T-cell (primary cell): ENCODE data around the gene PRSS48. TPM values are rescaled to one million over a fixed set of nuclear protein-coding genes. Genes with fewer than 3 reads are reported as not detected.

Source experiments
- ATAC-seq, 4 experiments: fragments of 200-7000 bp in 3 of 4; fragments of 150-1000 bp in 1 of 4; cut with Tn5 transposase; replicated peaks in 1 of 4; 1 replicate in 3 of 4; 2 replicates in 1 of 4; pipeline ENCODE4 v1.10.0; 2021; ENCODE audit warnings: moderate library complexity in 3 of 4, mild to moderate bottlenecking in 2 of 4, moderate number of reproducible peaks in 1 of 4
- CTCF ChIA-PET, 2 donors: fragments of 300-600 bp; sonication (Branson Sonifier 250); formaldehyde crosslinking; loops; one replicate each; lab custom pipeline; 2022; ENCODE audit warnings: antibody characterized with exemption in 2 of 2; lab: Charles Lee
- POLR2A ChIA-PET, 2 donors: fragments of 300-600 bp; sonication (Branson Sonifier 250); formaldehyde crosslinking; loops; one replicate each; lab custom pipeline; 2022; ENCODE audit warnings: antibody characterized with exemption in 2 of 2; lab: Charles Lee
- DNase-seq, 35 experiments: peaks; one replicate each; pipeline versions ENCODE4 v3.0.0 to v3.0.0-alpha.2; 2013 to 2023
- H3K27ac ChIP-seq: one replicate; pipeline ENCODE4 v1.5.1; 2013; ENCODE audit warnings: low read length
- H3K27me3 ChIP-seq, 2 experiments: replicated peaks in 1 of 2; 1 replicate in 1 of 2; 2 replicates in 1 of 2; pipeline versions ENCODE4 v1.6.1 to v1.7.0; 2013; ENCODE audit warnings: low read length in 1 of 2, mixed read lengths in 1 of 2; ENCODE audit not compliant: control insufficient read depth in 2 of 2, insufficient read depth in 2 of 2; ENCODE audit errors: extremely low read depth in 1 of 2
- H3K36me3 ChIP-seq, 2 donors: 1 replicate in 1 of 2; 2 replicates in 1 of 2; pipeline versions ENCODE4 v1.6.1 to v1.7.0; 2013; ENCODE audit warnings: low read length in 1 of 2; ENCODE audit not compliant: control insufficient read depth in 2 of 2, insufficient read depth in 1 of 2; ENCODE audit errors: extremely low read depth in 1 of 2
- H3K4me1 ChIP-seq, 2 experiments: 1 replicate in 1 of 2; 2 replicates in 1 of 2; pipeline versions ENCODE4 v1.6.1 to v1.7.0; 2013; ENCODE audit warnings: low read length in 2 of 2, mixed read lengths in 1 of 2; ENCODE audit not compliant: insufficient read depth in 2 of 2, control insufficient read depth in 1 of 2; ENCODE audit errors: extremely low read depth in 1 of 2
- H3K4me3 ChIP-seq, 2 donors: 1 replicate in 1 of 2; 2 replicates in 1 of 2; pipeline versions ENCODE4 v1.5.1 to v1.7.0; 2013; ENCODE audit warnings: mild to moderate bottlenecking in 2 of 2, low read length in 1 of 2, moderate library complexity in 1 of 2; ENCODE audit not compliant: control insufficient read depth in 1 of 2; ENCODE audit errors: extremely low read depth in 1 of 2
- H3K9me3 ChIP-seq: 2 replicates; pipeline ENCODE4 v1.7.0; 2013
- H3K27ac Mint-ChIP-seq, 2 donors: one replicate each; pipeline ENCODE4 v1.8.0; 2020 to 2021; ENCODE audit warnings: mild to moderate bottlenecking in 2 of 2, mixed read lengths in 2 of 2
- H3K27me3 Mint-ChIP-seq, 2 donors: one replicate each; pipeline ENCODE4 v1.8.0; 2021 to 2022; ENCODE audit warnings: mixed read lengths in 2 of 2
- H3K36me3 Mint-ChIP-seq: one replicate; pipeline ENCODE4 v1.8.0; 2021; ENCODE audit warnings: mixed read lengths
- H3K4me1 Mint-ChIP-seq, 3 donors: one replicate each; pipeline ENCODE4 v1.8.0; 2020 to 2022; ENCODE audit warnings: mixed read lengths in 3 of 3, mild to moderate bottlenecking in 1 of 3
- H3K4me3 Mint-ChIP-seq, 3 donors: one replicate each; pipeline ENCODE4 v1.8.0; 2020 to 2022; ENCODE audit warnings: mild to moderate bottlenecking in 3 of 3, mixed read lengths in 3 of 3, moderate library complexity in 3 of 3
- H3K9me3 Mint-ChIP-seq, 3 donors: one replicate each; pipeline ENCODE4 v1.8.0; 2020 to 2022; ENCODE audit warnings: mixed read lengths in 3 of 3
- WGBS: methylation state at CpG from one replicate; pipeline ENCODE4 v1.1.5; 2013; ENCODE audit warnings: missing lambda C conversion rate; ENCODE audit not compliant: insufficient coverage; 5-methylcytosine and 5-hydroxymethylcytosine counted together
- total RNA-seq, 35 experiments: library from RNA in 6 of 35; stranded (reverse) in 6 of 35; fragments of 120-200 nt in 1 of 35; gene quantifications; one replicate each; pipeline versions ENCODE4 v1.2.1 to v1.2.4 and lab custom pipeline; 2013 to 2026

Gene PRSS48
- total RNA-seq, 5 donors from 2014 or later (not counting 1 experiment from before 2014, with no cell fraction given): not detected

- CTCF ChIA-PET: no interaction called here
- no CpG with 5 or more reads among the region's 1 CpG for WGBS
Observed at GRCh38 chr4:151331276-151332042, 54.5 kb downstream of the PRSS48 start.

GRCh38 chr4:151339467-151339866, 62.5 kb downstream of the PRSS48 start:
- WGBS: 94% methylated on average over 2 of the region's 2 CpGs
- peaks cover 0 to 3% of the 10 kb centered on the region in 2 experiments for H3K27me3 ChIP-seq
- no peak for DNase-seq
- H3K36me3 ChIP-seq: no peaks in the 10 kb centered on the region
- CTCF ChIA-PET: no interaction called here
- Mint-ChIP-seq H3K36me3 (no peaks in the 10 kb centered on the region), H3K9me3 (no peaks in the 10 kb centered on the region), H3K4me1 (no peaks in the 10 kb centered on the region), H3K27me3 (peaks cover 11 to 20% of the 10 kb centered on the region in 2 donors), H3K27ac (no peak overlapping the region), H3K4me3 (no peak overlapping the region)
- no peaks in the 10 kb centered on the region for H3K9me3 ChIP-seq
- no peaks in the 10 kb centered on the region for H3K4me1 ChIP-seq
- H3K27ac ChIP-seq: no peak overlapping the region
- no peak overlapping the region for H3K4me3 ChIP-seq
- no peak for ATAC-seq
- POLR2A ChIA-PET: no interaction called here

More at GRCh38 chr4:151331276-151332042, 54.5 kb downstream of the PRSS48 start:
- peaks cover 11 to 46% of the 10 kb centered on the region in 2 donors for H3K27me3 Mint-ChIP-seq
- peaks cover 3 to 4% of the 10 kb centered on the region in 2 experiments for H3K27me3 ChIP-seq
- H3K27ac ChIP-seq: no peak overlapping the region
- POLR2A ChIA-PET: no interaction called here
- ATAC-seq: no peak
- H3K9me3 ChIP-seq: no peaks in the 10 kb centered on the region
- H3K4me1 Mint-ChIP-seq: no peaks in the 10 kb centered on the region
- H3K4me3 ChIP-seq: no peak overlapping the region
- H3K4me1 ChIP-seq: no peaks in the 10 kb centered on the region
- no peak overlapping the region for H3K4me3 Mint-ChIP-seq
- no peak overlapping the region for H3K27ac Mint-ChIP-seq
- no peaks in the 10 kb centered on the region for H3K36me3 Mint-ChIP-seq
- H3K36me3 ChIP-seq: no peaks in the 10 kb centered on the region
- H3K9me3 Mint-ChIP-seq: peaks cover 3 to 7% (median 3%) of the 10 kb centered on the region in 3 donors
- no peak for DNase-seq

GRCh38 chr4:151340751-151341385, 63.9 kb downstream of the PRSS48 start:
- no peak overlapping the region for H3K4me3 ChIP-seq
- no CpG with 5 or more reads among the region's 5 CpGs for WGBS
- H3K9me3 ChIP-seq: no peaks in the 10 kb centered on the region
- ATAC-seq (no peak), DNase-seq (no peak)
- H3K27ac ChIP-seq: no peak overlapping the region
- Mint-ChIP-seq H3K27me3 (peaks cover 11 to 19% of the 10 kb centered on the region in 2 donors), H3K4me3 (no peak overlapping the region), H3K27ac (no peak overlapping the region), H3K4me1 (no peaks in the 10 kb centered on the region), H3K9me3 (no peaks in the 10 kb centered on the region), H3K36me3 (no peaks in the 10 kb centered on the region)
- ChIA-PET CTCF (no interaction called here), POLR2A (no interaction called here)
- H3K36me3 ChIP-seq: no peaks in the 10 kb centered on the region
- no peaks in the 10 kb centered on the region for H3K4me1 ChIP-seq
- peaks cover 0 to 3% of the 10 kb centered on the region in 2 experiments for H3K27me3 ChIP-seq

Other genes starting within 250 kb of the PRSS48 start
- 1,000 to 10,000 TPM; 2,890 to 3,559 (median 3,361) TPM for gene RPS3A, start 177.5 kb upstream of the PRSS48 start, total RNA-seq
- gene SH3D19, start 48.4 kb downstream of the PRSS48 start, total RNA-seq: under 1 TPM in 4 of 5 donors, not detected in 1; 0.38 to 0.66 (median 0.51) TPM
- gene FHIP1A, start 132.0 kb downstream of the PRSS48 start, total RNA-seq: 1 to 10 TPM; 1.1 to 2.7 (median 1.6) TPM